Epithelial cell of esophagus (primary cell): ENCODE measurements around the gene CACNA1B.

Experiments used
- DNase-seq: peaks from one replicate; pipeline ENCODE4 v3.0.0; 2010; ENCODE audit warnings: low read depth
- H3K4me3 ChIP-seq: 2 replicates; pipeline ENCODE4 v1.5.1; 2011; ENCODE audit warnings: mild to moderate bottlenecking, low read length, control low read depth
- CTCF ChIP-seq: IDR thresholded peaks from 2 replicates; pipeline ENCODE4 v1.5.1; 2011; ENCODE audit warnings: low read depth, mild to moderate bottlenecking, low read length, control low read depth, inconsistent platforms; ENCODE audit not compliant: insufficient read depth; ENCODE audit errors: missing control alignments

The CACNA1B gene

GRCh38 chr9:137943655-137944054 lies 66.1 kb downstream of the CACNA1B start:
- H3K4me3 ChIP-seq: no peak overlapping the region
- no peak for TF ChIP-seq CTCF
- no peak for DNase-seq

GRCh38 chr9:137945581-137945980 lies 68.0 kb downstream of the CACNA1B start:
- H3K4me3 ChIP-seq: no peak overlapping the region
- no peak for DNase-seq
- no peak for TF ChIP-seq CTCF

- no peak for DNase-seq
- no peak for TF ChIP-seq CTCF
- H3K4me3 ChIP-seq: no peak overlapping the region
Measured at GRCh38 chr9:137946993-137947392, 69.4 kb downstream of the CACNA1B start.

- no peak overlapping the region for H3K4me3 ChIP-seq
- no peak for TF ChIP-seq CTCF
- DNase-seq: no peak
Measured at GRCh38 chr9:137948642-137949041, 71.1 kb downstream of the CACNA1B start.

- no peak for TF ChIP-seq CTCF
- H3K4me3 ChIP-seq: no peak overlapping the region
- DNase-seq: no peak
Measured at GRCh38 chr9:137949260-137949659, 71.7 kb downstream of the CACNA1B start.

GRCh38 chr9:137951107-137951506 lies 73.5 kb downstream of the CACNA1B start:
- DNase-seq: no peak
- TF ChIP-seq CTCF: no peak

GRCh38 chr9:137951597-137952490 lies 74.3 kb downstream of the CACNA1B start:
- no peak for DNase-seq
- H3K4me3 ChIP-seq: no peak overlapping the region
- TF ChIP-seq CTCF: no peak

More at GRCh38 chr9:137951107-137951506, 73.5 kb downstream of the CACNA1B start:
- no peak overlapping the region for H3K4me3 ChIP-seq
